ENCODE results near the gene GRIK3.

GRIK3 gene

DNA sequence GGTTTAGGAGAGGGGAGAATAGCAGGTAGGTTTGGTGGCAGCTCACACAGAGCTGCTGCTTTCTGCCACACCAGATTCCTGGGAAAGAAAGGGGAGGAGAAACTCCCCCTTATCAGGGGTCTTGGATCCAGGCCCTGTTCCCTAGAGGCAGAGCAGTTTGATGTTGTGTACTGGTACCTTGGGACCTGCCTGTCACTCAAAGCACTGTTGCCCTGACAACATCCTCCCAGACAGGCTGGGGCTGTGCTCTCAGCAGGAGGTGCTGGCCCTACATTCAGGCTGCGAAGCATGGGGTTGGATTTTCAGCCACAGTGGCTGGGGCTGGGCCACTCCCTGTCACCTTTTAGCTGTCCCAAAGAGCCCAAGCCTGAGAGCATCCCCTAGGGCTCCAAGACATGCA is 188.0 kb downstream of the GRIK3 start:
- DNase-seq: no peak

DNA sequence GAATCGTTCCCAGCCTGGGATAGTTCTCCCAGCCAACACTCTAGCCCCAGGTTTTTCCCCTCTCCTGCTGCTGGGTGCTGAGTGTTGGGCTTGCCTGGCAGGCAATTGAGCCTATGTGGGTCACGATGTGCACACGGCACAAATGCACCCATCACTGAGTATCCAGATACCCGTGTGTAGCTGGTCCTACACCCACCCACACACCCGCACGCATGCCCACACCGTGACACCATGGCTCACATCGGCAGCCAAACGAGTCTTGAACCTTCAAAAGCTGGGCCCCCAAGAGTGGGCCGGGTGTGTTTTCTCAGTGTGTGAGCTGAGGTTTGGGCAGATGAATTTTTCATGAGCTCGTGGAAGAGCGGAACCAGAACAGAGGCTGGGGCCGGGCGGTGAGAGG is 188.5 kb downstream of the GRIK3 start:
- DNase-seq: no peak

DNA sequence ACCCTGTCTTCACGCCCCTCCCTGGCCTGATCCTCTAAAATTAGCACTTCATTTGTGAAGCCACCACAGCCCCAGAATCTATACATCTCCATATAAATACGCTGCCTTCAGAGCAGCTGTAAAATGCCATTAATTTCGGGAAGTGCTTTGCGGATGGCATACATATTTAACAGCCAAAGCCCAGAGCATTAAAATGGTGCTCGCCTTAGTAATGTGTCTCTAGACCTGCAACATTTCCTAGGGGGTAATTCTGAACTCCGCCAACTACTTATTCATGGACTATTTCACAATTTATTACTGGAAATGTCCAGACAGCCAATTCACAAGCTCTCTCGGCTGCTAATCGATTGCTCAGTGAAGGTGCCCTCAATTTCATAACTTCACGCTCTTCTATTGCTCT is 189.4 kb downstream of the GRIK3 start:
- DNase-seq: no peak

DNA sequence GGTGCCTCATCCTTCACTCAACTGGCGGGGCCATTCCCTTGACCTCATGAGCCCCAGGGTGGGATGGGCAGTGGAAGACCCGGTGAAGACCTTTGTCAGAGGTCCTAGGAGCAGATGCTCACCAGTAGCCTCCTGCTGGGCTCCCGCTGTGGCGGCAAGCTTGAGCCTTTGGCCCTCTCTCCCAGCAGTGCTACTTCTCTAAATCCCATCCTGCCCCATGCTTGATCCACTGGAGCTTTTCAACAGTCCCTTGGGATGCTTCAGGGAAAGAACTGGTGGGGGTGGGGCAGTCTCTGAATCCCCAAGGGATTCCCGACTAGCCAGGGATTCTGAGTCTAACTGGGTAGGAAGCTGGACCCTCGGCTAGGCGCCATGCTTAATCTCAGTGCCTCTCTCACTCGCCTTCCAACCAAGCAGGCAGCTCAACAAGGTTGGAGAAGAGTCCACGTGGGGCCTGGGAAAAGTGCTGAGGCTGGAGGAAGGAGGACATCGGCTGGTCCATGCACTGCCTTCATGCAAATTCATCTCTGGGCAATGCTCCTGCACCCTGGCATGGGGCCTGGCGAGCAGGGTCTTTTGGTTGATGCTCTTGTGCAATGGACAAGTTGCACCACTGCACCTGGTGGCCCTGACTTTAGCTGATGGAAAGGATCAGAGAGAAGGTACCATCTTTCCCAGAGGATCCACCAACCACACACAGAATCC is 190.3 kb downstream of the GRIK3 start:
- DNase-seq: no peak

DNA sequence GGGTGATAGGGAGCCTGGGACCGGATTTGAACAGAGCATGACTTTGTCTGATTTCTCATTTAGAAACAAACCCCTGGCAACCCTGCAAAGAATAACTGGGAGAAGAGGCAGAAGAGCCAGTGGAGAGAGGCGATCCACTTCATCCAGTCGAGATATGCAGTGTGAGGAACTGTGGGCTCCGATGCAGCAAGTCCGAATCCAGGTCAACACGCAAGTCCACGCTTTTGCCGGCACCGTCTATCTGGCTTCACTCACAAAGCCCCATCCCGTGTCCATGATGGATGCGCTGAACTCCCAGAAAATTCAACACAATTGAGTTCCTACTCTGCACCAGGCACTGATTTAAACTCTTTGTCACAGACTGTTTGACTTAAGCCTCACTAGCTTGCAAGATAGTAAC is 191.3 kb downstream of the GRIK3 start:
- no peak for DNase-seq

DNA sequence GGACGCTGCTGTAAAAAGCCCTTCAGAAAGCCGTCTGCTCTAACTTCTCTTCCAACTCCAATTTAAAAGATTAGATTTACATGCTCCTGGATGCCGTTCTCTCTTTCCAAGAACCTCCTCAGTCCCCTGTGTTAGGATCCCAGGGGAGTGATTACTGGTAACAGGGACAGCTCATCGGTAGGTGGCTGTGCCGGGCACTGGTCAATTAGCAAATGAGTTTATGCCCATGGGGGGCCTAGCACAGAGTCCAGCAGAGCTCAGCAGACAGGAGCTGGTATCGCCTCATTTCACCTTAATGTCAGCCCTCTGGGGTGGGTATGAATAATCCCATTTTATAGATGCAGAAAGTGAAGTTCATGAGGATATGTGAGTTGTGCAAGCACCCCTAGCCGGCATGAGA is 191.9 kb downstream of the GRIK3 start:
- DNase-seq: no peak

DNA sequence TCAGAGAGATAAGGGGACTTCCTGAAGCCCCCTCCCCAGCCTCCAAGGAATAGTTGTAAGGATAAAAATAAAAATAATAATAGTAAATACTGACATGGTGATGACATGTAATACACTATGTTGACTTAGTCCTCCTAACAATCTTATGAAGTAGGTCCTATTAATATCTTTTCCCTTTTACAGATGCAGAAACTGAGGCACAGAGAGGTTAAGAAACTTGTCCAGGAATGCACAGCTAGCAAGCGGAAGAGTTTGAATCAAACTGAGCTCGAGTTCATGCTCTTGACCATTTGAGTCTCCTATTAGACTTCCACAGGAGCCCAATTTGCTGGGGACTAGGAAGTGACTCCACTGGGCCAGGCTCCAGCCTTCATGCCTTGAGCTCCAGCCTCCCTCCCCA is 194.8 kb downstream of the GRIK3 start:
- no peak for DNase-seq

DNA sequence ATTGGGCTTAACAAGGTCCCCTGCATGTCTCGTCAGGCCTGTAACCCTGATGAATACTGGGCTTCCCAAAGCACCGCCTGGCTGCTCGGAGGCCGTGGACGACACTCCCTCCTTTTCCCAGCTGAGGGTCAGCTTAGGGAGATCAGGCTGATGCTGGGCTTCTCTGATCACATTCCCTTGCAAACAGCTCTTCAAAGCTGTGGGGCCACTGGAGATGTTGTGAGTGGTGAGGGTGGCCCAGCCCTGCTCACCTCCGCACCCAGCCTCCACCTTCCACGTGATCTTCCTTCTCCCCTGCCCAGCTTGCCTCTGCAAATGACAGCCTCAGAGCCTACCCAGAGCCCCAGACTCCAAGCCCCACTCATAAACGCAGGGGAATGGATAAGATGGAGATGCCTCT is 195.4 kb downstream of the GRIK3 start:
- DNase-seq: no peak

DNA sequence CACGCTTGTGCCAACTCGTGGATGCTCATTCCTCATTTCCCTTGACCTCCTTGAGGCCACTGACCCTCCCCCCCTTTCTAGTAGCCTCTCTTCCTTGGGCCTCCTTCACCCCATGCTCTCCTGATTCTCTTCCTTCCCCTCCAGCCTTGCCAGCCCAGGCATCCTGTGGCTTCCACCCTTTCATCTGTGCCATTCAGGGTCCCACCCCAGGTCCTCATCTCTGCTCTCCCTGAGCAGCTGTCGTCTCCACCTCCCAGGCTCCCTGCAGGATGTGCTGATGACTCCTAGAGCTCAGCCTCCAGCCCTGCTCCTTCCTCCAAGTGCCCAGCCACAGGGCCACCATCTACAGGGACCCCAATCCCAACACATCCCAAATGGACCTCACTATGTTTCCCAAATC is 197.4 kb downstream of the GRIK3 start:
- DNase-seq: no peak

DNA sequence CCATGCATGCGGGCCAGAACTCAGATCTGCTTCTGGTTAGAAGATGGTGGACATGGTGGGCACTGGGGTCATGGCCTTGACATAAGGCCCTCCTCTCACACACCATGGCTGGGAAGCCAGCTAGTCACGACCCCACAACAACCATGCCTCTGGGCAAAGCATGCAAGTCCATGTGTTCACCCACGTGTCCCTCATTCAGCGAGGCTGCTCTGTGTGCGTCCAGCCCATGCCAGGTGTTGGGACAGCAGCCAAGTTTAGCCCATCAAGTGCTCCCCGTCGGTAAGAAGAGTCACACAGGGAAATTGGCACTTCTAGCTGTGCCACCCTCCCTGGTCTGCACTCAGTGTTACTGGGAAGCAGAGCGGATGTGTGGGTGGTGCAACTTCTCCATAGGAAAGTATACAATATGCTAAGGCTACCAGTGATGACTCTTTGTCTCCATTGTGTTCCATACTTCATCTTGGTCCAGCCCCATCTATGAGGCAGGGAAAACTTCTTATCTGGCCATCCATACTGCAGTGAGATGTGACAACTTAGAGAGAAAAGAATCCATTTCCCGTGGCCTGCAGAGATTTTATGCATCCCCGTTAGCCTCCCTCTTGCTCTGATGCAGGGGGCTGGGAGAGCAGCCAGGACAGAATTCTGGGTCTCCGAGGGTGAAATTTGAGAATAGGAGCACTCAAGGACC is 198.0 kb downstream of the GRIK3 start:
- DNase-seq: no peak

DNA sequence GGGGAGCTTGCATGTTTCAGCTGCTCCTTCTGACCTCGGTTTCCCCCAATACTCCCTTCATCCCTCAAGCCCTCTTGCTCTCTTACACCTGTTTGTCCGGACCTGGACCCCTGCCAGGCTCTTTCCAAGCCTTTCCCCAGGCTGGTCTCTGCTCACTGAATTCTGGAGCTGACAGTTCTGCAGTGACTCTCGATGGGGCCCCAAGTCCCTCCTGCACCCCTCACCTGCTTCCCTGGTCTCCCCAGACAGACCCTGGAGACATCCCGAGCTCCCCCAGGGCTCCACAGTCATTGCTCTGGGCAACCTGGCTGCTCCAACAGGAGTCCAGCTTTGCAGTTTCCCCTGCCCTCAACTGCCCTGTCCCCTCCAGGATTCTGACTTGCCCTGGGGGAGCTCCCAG is 198.6 kb downstream of the GRIK3 start:
- no peak for DNase-seq

DNA sequence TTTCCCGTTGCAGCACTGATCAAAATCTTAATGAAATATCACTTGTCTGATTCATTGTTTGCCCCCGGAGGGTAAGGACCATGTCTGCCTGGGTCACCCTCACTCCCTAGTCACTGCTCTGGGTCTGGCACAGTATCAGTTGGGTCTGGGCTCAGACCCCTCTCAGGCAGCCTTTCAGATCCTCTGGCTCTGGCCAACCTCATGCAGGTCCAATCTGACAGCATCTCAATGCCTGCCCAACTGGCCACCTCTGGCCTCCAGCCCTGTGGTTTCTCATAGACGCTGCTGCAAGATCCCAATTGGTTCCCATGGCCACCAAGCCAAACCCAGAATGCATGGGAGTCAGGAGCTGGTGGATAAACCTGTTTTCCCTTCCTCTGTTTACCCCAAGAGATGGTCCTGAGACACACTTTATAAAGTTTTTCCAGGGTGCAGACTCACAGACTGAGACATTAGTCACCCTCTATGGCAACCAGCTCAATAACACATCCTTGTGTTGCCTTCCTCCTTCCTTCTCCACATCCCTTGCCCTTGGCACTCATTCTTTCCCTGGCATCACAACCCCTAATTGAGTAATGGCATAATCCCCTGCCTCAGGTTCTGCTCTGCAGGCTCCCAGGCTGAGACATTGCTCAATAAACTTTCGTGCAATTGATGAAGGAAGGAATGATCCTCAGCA is 199.2 kb downstream of the GRIK3 start:
- DNase-seq: no peak

DNA sequence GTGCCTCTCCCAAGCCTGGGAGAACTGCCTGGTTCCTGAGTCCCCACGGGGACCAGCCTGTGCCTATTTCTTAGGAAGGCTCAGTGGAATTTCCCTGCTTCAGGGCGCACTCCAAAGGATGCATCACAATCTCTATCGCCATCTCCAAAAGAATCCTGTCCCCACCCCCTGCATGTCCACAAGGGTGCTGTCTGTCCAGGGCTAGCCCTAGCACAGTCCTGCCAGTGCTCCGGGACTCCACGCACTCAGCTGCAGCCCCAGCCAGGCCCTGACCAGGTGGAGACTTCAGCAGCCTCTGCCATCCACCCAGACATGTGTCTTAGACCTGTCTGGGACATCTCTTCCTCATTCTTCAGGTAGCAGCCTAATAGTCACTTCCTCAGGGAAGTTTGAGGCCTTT is 199.7 kb downstream of the GRIK3 start:
- DNase-seq: no peak

DNA sequence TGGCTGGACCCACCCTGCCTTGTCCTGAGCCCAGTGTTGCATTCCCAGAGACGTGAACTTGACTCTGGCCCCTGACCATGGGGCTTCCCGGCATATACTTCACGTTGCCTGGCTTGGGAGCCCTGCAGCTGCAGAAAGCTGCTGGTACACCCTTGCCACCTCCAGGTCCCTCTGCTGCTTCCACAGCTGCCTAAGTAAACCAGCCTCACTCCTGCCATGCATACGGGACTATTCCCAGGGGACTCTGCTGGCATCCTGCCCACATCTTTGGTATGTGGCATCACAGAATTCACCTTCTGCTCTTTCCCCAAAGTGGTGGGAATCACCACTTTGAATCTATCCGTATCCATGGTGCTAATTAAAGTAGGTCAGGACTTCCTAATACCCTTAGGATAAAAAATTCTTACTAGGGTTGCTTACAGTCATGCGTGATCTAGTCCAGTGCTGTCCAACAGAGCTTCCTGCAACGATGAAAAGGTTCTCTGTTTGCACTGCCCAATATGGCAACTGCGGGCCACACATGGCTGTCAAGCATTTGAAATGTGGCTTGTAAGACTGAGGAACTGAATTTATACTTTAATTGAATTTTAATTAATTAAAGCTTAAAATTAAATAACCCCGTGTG is 203.0 kb downstream of the GRIK3 start:
- no peak for DNase-seq

DNA sequence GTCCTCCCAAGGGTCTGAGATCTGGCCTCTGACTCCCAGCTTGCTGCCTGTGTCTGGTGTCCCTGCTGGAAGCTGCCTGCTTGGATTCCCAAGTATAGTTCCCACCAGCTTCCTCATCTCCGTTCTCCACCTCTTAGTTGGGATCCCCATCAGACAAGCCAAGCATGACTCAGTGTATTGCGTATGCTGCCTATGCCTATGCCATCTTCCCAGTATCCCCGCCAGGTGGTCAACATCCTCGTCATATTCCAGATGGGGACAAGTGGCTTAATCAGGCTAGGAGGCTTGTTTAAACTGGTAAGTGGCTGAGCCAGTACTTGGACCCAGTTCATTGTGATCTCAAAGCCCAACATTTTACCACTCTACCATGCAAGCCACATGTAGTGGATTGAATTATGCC is 204.4 kb downstream of the GRIK3 start:
- no peak for DNase-seq

DNA sequence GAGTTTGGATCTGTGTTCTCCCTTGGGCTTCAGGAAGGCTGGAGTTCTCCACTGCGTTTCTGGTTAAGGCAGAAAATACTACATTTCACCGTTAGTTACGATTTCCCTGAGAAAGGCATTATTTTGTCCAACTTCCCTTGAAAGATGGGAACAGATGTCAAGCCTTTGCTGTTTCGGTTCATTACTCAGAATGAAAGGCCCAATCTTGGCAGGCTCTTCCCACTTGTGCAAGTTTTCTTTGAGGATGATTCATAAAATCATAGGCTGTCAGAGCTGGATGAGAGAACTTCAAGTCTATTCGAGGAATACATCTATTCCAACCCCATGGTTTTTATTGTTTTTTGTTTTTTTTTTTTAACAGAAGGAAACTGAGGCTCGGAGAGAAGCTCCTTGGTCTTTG is 205.2 kb downstream of the GRIK3 start:
- no peak for DNase-seq

DNA sequence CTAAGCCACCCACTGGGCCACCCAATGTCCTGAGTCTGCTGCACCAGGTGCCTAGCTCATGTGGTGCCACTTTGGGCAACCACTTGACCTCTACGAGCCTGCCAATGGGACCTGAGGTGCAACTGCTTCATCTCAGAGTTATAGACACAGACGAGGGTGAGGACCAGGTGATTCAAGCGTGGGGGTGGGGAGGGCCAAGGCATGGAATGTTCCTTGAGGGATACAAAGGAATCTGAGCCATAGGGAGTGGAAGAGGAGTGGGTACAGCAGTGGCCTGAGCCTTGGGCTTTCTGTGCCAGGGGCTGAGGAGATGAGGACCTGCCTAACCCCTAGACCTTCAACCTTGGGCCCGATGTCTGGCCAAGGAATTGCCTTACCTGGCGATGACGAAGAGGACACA is 209.1 kb downstream of the GRIK3 start:
- DNase-seq: no peak

DNA sequence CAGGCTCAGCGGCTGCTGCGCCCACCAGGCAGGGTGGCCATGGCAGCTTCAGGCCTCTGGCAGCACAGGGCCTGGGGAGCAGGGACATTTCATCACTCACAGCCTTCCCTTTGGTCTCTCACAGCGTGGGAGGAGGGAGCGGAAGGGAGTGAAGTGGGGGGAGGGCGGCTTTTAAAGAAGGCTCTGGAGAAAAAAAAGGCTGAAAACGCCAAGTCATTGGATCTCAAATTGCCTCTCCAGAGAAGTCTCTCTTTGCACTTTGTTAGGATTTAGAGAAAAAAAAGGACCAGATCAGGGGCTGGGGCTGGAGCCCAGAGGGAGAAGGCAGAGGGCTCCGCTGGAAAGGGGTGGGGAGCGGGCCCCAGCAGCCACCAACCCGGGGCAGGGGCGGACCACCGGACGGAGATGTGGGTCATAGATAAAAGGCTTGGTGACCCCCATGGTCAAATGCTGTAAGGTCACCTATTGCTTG is 209.9 kb downstream of the GRIK3 start:
- no peak for DNase-seq

DNA sequence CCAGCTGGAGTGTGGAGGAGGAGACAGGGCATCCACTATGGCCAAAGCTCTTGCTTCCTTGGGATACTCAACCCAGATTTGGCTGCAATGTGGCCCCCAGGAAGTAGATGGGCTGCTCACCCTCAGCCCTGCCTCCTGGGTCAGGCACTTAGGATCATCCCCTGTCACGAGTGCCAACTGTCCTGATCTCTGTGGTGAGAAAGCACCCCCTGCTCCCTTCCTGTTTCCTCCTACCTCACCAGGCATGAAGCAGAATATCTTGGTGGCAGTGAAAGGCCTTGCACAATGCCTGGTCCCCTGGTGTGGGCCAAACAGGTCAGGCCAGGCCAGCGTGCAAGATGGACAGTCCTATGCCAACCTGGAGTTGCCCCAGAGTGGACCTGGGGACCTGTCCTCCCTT is 211.7 kb downstream of the GRIK3 start:
- DNase-seq: no peak

DNA sequence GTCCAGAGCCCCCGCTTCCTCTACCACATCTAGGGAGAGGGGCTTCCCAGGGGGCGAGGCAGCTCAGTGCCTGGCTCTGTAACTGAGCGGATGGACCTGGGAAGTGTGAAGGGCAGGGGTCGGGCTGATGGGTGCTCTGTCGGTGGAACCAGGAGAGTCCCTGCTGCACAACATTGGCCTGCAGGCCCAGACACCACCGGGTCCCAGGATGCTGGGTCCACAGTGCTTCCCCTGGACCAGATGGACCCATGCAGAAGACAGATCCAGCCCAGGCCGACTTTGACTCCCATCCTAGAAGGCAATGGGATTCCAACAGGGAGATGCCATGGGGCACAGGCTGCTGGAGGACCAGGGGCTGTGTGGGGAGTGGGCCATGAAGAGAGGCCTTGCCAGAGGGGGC is 212.9 kb downstream of the GRIK3 start:
- DNase-seq: no peak

DNA sequence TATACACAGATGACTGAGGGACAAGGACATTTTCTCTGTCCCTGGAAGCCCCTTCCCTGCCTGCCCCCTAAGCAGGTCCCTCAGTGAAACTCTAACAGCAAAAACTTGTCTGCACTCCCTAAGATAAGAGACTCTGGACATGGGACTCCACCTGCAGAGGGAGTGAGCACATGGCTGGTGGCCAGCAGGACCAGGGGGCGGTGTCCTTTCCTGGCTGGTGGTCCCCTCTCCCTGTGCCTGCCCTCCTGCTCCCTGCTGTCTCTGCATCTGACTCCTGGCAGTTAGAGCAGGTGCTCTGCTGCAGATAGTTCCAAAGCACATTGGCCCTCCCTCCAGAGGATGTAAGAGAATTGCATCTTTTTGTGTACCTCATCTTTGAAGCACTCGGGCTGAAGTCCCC is 215.5 kb downstream of the GRIK3 start:
- no peak for DNase-seq

DNA sequence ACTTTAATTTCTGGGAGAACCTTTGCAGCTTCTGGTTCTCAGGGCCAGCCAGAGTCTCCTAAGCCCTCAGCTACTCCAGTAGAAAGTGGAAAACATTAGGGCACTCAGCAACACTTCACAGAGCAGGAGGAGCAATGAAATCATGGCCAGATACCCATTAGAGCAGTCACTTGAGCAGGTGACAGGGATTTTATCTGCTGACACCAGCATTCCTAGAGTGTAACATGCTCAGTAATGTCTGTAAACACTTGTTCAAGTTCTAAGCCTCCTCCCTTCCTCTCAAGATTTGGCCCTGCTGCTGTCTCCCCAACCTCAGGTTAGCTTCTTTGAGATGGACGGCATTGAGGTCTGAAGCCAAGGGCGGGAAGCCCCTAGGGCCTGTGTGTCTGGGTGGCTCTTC is 218.0 kb downstream of the GRIK3 start:
- DNase-seq: no peak

DNA sequence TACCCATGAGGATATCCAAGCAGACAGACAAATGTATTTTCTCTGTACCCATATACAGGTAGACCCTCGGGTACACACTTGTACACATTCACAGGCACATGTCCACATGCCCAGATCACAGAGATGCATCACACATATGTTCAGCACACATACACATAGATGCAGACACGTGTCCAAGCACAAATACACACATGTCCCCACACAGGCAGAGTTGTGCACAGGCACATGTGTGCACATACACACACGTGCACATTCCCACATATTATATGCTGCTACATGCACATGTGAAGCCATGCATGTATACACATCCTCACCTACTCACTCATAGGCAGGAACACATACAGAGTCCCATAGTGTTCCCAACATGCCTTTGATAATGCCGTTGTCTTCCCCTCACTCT is 219.5 kb downstream of the GRIK3 start:
- DNase-seq: no peak

DNA sequence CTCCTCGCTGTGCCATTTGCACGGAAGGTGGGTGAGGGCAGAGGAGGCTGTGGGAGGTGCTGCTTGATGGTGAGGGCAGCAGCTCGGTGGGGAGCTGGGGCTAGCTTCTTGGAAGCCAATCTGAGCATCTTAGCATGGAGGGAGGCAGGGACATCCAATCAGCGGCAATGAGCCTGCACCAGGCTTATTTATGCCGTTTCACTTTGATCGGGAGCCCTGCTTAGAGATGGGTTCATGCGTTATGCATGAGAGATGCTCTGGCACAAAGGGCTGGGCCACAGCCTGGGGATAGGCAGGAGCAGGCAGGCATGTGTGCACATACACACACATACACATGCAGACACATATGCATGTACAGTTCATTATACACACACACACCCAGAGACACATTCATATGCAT is 220.2 kb downstream of the GRIK3 start:
- no peak for DNase-seq

Data from NCI-H1417 treated with DMSO at 0.1 percent for 48 hours (cell line).